DOHH2 (cell line): Measurements from ENCODE around the gene SPATA25.

Experiments
- H3F3A ChIP-seq: fragments of 200-600 bp; sonication (generic), shearing (Covaris generic); 2 replicates; pipeline ENCODE4 v1.6.0; 2016; ENCODE audit warnings: antibody characterized with exemption, mild to moderate bottlenecking; ENCODE audit not compliant: control insufficient read depth, insufficient read depth
- H3K27ac ChIP-seq: fragments of 200-600 bp; sonication (generic); 2 replicates; pipeline ENCODE4 v1.5.1; 2014; ENCODE audit warnings: low read depth, mild to moderate bottlenecking, low read length, moderate library complexity
- H3K27me3 ChIP-seq: fragments of 200-600 bp; sonication (generic); 2 replicates; pipeline ENCODE4 v1.6.1; 2014; ENCODE audit warnings: mild to moderate bottlenecking, low read length, mixed read lengths; ENCODE audit not compliant: control insufficient read depth
- H3K36me3 ChIP-seq: fragments of 200-600 bp; sonication (generic); 2 replicates; pipeline ENCODE4 v1.6.1; 2014; ENCODE audit warnings: mild to moderate bottlenecking, low read length, moderate library complexity, mixed read lengths; ENCODE audit not compliant: control insufficient read depth
- H3K4me1 ChIP-seq: fragments of 200-600 bp; sonication (generic); 2 replicates; pipeline ENCODE4 v1.6.1; 2014; ENCODE audit warnings: mild to moderate bottlenecking, low read length, mixed read lengths; ENCODE audit not compliant: control insufficient read depth
- H3K4me2 ChIP-seq: fragments of 200-600 bp; sonication (generic); 2 replicates; pipeline ENCODE4 v1.6.0; 2014; ENCODE audit warnings: mild to moderate bottlenecking, low read length, moderate library complexity
- H3K4me3 ChIP-seq: fragments of 200-600 bp; sonication (generic); 2 replicates; pipeline ENCODE4 v1.5.1; 2014; ENCODE audit warnings: mild to moderate bottlenecking, low read length, mixed read lengths
- H3K79me2 ChIP-seq: fragments of 200-600 bp; sonication (generic); 2 replicates; pipeline ENCODE4 v1.6.1; 2014; ENCODE audit warnings: mild to moderate bottlenecking, low read length, mixed read lengths; ENCODE audit not compliant: control insufficient read depth
- H3K9me2 ChIP-seq: fragments of 200-600 bp; sonication (generic); replicated peaks from 2 replicates; pipeline ENCODE4 v1.6.1; 2014; ENCODE audit warnings: mild to moderate bottlenecking, low read length, mixed read lengths; ENCODE audit not compliant: control insufficient read depth
- H3K9me3 ChIP-seq: fragments of 200-600 bp; sonication (generic); 2 replicates; pipeline ENCODE4 v1.6.1; 2014; ENCODE audit warnings: antibody characterized with exemption, low read length, mixed read lengths; ENCODE audit not compliant: control insufficient read depth, insufficient read depth
- H4K20me1 ChIP-seq: fragments of 200-600 bp; sonication (generic); 2 replicates; pipeline ENCODE4 v1.6.0; 2014; ENCODE audit warnings: low read depth, mild to moderate bottlenecking, antibody characterized with exemption, low read length, moderate library complexity; ENCODE audit not compliant: control insufficient read depth, insufficient read depth
- CTCF ChIP-seq: fragments of 200-600 bp; sonication (generic); IDR thresholded peaks from one replicate; pipeline ENCODE4 v1.5.1; 2014; ENCODE audit warnings: antibody characterized with exemption, mild to moderate bottlenecking, low read depth, low read length; ENCODE audit not compliant: poor library complexity, severe bottlenecking
- EZH2phosphoT487 ChIP-seq: fragments of 200-600 bp; sonication (generic); IDR thresholded peaks from 2 replicates; pipeline ENCODE4 v1.6.1; 2017; ENCODE audit warnings: borderline replicate concordance, mild to moderate bottlenecking, antibody characterized with exemption, low read length, moderate library complexity, mixed read lengths

Gene SPATA25

GRCh38 chr20:45887346-45887715, at the start of gene SPATA25:
SPATA25 (minus strand) TSS chr20:45887622; CDS start chr20:45887590, 32 bp downstream.
- Histone ChIP-seq H3K9me3 (no peaks in the 10 kb centered on the region), H3K27ac (no peak within 1 kb of the TSS), H3K36me3 (peaks cover 28% of the 10 kb centered on the region), H3K9me2 (no peaks in the 10 kb centered on the region), H3K4me2 (no peak within 1 kb of the TSS), H3K4me1 (peaks cover 19% of the 10 kb centered on the region), H3K79me2 (peaks cover 14% of the 10 kb centered on the region), H4K20me1 (no peaks in the 10 kb centered on the region), H3K27me3 (no peaks in the 10 kb centered on the region), H3K4me3 (no peak within 1 kb of the TSS), H3F3A (no peaks in the 10 kb centered on the region)
- TF ChIP-seq EZH2phosphoT487: no peak
- no peak for TF ChIP-seq CTCF

GRCh38 chr20:45935416-45936046, 48.1 kb upstream of the SPATA25 start:
- Histone ChIP-seq H3K27ac (peak overlapping the region; percentile 49), H3K9me3 (no peaks in the 10 kb centered on the region), H3K27me3 (no peaks in the 10 kb centered on the region), H3K79me2 (peaks cover 49% of the 10 kb centered on the region), H3K36me3 (peaks cover 50% of the 10 kb centered on the region), H3K4me3 (peak overlapping the region; percentile 81), H3K9me2 (no peaks in the 10 kb centered on the region), H3K4me2 (peak overlapping the region; percentile 91), H4K20me1 (peaks cover 4% of the 10 kb centered on the region; the same call in 1 of the 2 replicates), H3F3A (no peaks in the 10 kb centered on the region; the same call in 1 of the 2 replicates), H3K4me1 (peaks cover 14% of the 10 kb centered on the region)
- TF ChIP-seq CTCF (no peak), EZH2phosphoT487 (no peak)

GRCh38 chr20:45934586-45935415, 47.4 kb upstream of the SPATA25 start, which contains the start of gene PCIF1:
PCIF1 (plus strand) TSS chr20:45934683; CDS start chr20:45939000, 4,317 bp downstream.
- TF ChIP-seq EZH2phosphoT487 (no peak), CTCF (no peak)
- Histone ChIP-seq H3K4me2 (peak within 1 kb of the TSS; percentile 92), H3K4me3 (peak within 1 kb of the TSS; percentile 81), H3F3A (no peaks in the 10 kb centered on the region; the same call in 1 of the 2 replicates), H3K4me1 (peaks cover 14% of the 10 kb centered on the region), H3K79me2 (peaks cover 49% of the 10 kb centered on the region), H3K27ac (peak within 1 kb of the TSS; percentile 73), H4K20me1 (peaks cover 4% of the 10 kb centered on the region; the same call in 1 of the 2 replicates), H3K9me3 (no peaks in the 10 kb centered on the region), H3K27me3 (no peaks in the 10 kb centered on the region), H3K9me2 (no peaks in the 10 kb centered on the region), H3K36me3 (peaks cover 42% of the 10 kb centered on the region)
